Measurements from ENCODE around the gene RSKR. TPM values are rescaled to one million over a fixed set of nuclear protein-coding genes. Genes with fewer than 3 reads are reported as not detected.
"Not testable (repeated sequence)": the region's sequence is repeated elsewhere in the genome, so short reads cannot be mapped to it uniquely, and the experiment has no call there.

RSKR gene
- total RNA-seq, 1 experiment from 2014 or later: 5.8 TPM

- DNase-seq (ENCODE audit: low read depth): no peak
Observed at GRCh38 chr17:28623696-28624095, 9.7 kb upstream of the RSKR start.

GRCh38 chr17:28622186-28622585 is 8.2 kb upstream of the RSKR start:
- no peak for DNase-seq (ENCODE audit: low read depth)

DNA sequence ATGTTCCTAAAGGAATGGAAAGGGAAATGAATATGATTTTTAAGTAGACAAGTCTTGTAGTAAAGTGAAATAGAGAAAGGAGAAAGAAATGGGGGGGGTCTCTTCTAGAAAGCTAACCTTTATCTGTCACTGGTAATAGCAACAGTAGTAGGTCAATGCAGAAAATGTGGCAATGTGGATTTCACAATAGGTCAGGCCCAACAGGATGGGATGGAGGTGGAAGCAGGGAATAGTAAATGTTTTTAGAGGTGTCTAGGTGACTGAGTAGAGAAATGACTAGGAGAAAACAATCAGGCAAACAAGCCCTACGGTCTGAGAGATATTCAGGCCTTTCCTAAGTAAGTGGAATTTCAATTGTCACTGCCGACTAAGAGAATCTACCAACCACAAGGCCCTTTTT is 6.0 kb upstream of the RSKR start:
- DNase-seq (ENCODE audit: low read depth): no peak

DNA sequence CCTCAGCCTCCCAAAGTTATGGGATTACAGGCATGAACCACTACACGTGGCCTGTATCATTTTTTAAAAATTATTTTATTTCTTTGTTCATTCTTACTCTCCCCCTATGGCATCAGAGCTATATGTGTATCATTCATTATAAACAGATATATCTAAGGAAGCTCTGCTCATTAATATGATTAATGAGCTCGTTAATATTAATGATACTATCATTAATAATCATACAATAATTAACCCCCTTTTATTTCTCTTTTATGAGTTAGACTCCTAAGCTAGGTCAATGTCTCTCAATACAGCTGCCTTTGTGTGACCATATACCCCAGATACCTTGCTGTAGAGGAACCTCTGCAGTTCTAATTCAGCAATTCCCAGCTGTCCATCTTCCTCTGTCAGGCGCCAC is 4.5 kb upstream of the RSKR start:
- DNase-seq (ENCODE audit: low read depth): no peak

GRCh38 chr17:28616281-28616680 is 2.3 kb upstream of the RSKR start:
- no peak for DNase-seq (ENCODE audit: low read depth)

- DNase-seq (ENCODE audit: low read depth): no peak
Observed at GRCh38 chr17:28615260-28615940, 1.4 kb upstream of the RSKR start.

GRCh38 chr17:28612936-28613872 is 781 bp downstream of the RSKR start:
- DNase-seq (ENCODE audit: low read depth): no peak

- no peak for DNase-seq (ENCODE audit: low read depth)
Observed at GRCh38 chr17:28612531-28612930, 1.5 kb downstream of the RSKR start.

DNA sequence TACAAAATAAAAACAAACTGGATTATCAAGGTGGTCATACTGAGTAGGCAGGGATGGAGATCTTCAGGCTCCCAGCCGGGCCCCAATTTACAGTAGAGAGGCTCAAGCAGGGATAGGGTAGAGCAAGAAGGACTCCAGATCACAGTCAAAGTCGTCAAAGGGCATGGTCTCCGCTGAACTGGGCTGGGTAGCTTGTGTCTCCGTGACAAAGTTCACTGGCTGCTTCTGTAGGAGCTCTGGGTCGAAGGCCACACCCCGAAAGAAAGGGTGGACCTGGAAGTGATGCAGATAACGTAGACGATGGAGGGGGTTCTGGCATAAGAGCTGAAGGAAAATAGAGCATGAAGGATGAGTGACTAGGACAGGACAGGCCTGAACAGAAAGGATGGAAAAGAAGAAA is 3.6 kb downstream of the RSKR start:
- DNase-seq (ENCODE audit: low read depth): no peak

DNA sequence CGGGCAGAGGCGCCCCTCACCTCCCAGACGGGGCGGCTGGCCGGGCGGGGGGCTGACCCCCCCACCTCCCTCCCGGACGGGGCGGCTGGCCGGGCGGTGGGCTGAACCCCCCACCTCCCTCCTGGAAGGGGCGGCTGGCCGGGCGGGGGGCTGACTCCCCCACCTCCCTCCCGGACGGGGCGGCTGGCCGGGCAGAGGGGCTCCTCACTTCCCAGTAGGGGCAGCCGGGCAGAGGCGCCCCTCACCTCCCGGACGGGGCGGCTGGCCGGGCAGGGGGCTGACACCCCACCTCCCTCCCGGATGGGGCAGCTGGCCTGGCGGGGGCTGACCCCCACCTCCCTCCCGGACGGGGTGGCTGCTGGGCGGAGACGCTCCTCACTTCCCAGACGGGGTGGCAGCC is 10.0 kb downstream of the RSKR start:
- DNase-seq (ENCODE audit: low read depth): not testable (repeated sequence)

DNA sequence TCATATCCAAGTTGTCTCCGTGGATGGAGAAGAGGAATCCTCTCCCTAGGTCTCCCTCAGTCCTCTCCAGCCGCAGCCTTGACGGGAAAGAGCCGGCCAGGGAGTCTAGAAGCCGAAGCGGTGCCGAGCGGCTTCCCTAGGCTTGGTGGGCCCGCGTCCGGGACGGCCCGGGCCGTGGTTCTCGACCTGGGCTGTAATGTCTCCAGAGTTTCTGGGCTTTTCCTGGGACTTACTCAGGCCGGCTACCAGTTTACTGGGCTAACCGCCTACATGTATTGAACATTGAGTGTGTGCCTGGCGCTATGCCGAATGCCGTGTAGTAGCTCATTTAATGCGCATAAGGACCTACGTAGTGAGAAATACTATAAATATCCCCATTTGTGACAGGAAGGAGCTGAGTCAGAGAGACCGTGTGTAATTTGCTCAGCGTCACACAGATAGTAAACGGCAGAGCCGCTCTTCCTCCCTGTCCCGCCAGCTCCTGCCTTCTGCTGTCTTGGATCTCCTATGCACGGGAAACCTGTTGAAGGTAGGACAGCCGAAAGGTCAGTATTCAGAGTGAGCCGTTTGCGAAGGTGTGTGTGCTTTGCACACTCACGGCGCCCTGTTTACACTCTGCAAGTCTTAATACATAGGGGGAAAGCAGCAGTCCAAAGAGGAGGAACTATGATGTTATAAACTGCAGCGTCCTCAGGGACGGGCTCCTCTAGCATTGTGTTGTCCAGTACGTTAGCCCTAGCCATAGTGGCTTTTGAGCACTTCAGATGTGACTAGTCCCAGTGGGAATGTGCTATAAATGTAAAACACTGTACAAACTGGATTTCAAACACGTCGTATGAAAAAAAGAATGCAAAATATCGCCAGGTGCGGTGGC is 14.4 kb downstream of the RSKR start:
- DNase-seq (ENCODE audit: low read depth): peak; percentile 88

DNA sequence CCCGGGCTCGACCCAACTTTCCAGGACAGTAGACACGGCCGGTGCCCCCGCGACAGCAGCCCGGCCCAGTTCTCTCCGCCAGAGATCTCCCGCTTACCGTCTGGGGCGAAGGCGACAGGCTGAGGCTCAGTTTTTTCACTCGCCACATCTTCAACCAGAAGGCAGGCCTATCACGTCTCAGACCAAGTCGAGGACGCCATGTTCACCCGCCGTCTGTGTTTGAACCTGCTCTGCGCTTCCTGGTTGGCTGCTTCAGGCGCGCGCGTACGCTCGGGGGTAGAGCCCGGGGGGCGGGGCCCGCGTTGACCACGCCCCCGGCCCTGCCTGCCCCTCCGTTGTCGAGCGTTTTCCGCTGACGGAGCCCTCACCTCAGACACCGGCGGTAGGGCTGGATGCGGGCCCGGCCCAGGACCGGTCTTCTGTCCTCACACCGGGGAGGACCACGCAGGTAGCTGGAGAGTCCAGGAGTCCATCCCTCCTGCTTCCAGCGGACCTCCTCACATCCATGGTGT is 15.1 kb downstream of the RSKR start, which contains the start of gene SPAG5:
Gene SPAG5, minus strand, starts transcription at position 227 of the 512 bp plus-strand sequence. Its CDS starts 79 bp downstream, at position 148.
- DNase-seq (ENCODE audit: low read depth): peak; percentile 96

GRCh38 chr17:28598389-28598788 is 15.6 kb downstream of the RSKR start:
- DNase-seq (ENCODE audit: low read depth): no peak

DNA sequence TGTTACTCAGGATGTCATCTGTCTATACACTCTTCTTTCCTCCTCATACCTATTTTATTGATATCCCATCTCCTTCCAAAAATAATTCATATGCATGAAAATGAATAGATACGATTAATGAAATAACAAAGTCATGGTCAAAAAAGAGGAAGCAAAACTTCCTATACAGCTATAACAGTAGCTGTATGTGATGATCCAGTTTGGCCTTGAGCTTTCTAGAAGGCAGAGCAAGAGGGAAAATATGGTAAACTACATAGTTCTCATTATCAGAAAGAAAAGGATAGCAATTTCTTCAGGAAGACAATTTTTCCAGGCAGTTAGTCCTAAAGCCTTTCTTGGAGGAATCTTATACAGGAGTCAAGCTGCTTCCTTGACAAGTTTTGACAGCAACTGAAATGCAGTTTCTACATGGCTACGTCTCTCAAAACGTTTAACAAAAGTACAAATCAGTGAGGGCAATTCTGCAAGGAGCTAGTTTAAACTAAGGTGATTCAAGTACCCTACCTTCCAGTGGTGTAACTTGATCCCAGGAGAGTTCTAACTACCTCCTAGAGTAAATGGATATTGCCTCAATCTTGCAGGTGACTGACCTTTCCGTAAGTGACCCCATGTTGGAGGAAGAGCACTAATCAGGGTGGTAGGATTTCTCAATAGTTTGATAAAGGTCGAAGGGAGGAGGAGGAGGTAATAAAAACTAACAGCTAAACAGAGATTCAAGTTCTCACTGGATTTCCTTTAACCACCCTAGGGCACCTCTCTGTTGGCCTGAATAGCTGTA is 16.2 kb downstream of the RSKR start:
- DNase-seq (ENCODE audit: low read depth): no peak

DNA sequence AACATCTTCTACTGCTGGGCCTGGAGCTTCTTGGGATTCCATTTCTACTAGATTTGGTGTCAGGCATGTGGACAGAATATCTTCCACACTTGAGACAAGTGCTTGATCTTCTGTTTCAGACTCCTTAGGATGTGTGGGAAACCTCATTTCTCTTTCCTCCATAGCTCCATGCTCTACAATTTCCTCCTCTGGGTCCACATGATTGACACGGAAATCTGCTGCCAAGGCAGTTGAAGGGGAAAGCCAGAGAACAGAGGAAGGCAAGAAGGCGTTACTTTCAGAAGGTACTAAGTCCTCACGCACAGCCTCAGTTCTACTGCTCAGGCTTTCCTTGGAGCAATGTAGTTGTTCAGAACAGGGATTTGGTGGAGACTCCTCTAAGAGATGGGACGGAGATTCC is 21.7 kb downstream of the RSKR start:
- no peak for DNase-seq (ENCODE audit: low read depth)

DNA sequence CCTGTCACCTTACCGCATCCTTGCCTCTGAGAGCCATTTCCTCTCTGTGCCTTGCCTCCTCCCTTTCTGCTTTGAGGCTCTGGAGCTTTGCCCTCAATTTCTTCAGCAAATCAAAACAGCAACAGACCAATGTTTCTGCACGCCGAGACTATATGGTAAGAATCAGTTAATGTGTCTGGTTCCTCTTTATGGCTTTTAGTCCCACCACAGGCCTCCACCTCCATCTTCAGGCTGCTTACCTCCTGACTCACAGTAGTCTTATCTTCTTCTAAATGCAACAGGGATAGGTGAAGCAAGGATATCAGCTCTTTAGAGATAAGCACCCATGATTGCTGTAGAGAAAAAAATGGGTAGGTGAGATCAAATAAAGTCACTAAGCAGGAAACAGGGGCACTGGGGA is 28.1 kb downstream of the RSKR start:
- DNase-seq (ENCODE audit: low read depth): no peak

- DNase-seq (ENCODE audit: low read depth): no peak
Observed at GRCh38 chr17:28584434-28584833, 29.6 kb downstream of the RSKR start.

DNA sequence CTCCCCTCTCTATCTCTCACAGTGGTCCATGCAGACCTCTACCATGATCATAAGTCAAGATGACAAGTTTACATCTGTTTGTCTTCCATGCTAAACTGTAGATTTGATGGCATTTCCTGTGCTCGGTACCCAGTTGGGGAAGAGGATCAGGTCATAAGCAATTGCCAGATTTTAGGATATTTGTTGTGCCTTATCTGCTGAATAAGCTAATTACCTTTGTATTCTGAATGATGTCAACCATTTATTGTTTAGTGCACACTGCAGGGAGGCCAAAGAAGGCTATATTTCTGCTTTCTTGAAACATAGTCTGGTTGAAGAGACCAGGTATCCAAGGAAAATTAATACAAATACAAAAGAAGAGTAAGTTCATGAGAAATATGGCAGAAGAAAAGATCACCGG is 31.5 kb downstream of the RSKR start:
- no peak for DNase-seq (ENCODE audit: low read depth)

DNA sequence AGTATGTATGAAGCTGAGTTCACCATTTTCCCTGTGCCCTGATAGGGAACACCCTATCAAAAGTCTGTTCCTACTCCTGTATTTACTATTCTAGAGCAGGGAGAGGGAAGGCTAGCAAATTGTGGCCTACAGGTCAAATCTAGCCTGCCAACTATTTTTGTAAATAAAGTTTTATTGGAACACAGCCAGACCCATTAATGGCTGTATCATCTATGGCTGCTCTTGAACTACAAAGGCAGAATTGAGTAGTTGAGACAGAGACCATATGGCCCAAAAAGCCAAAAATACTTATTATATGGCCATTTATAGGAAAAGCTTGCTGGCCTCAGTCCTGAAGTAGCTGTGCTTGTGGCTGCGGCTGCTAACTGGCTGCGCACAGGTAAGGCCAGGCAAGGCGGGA is 33.0 kb downstream of the RSKR start:
- DNase-seq (ENCODE audit: low read depth): no peak

GRCh38 chr17:28579526-28579925 is 34.5 kb downstream of the RSKR start:
- no peak for DNase-seq (ENCODE audit: low read depth)
